Neural cell (in vitro differentiated cells): ENCODE data around the gene DUSP12. TPM values are rescaled to one million over a fixed set of nuclear protein-coding genes. Genes with fewer than 3 reads are reported as not detected.

ENCODE experiments used
- H2AFZ ChIP-seq: fragments of 200-600, 300-800 bp; sonication (generic), shearing (Covaris generic); 2 replicates; pipeline ENCODE4 v1.6.0; 2014; ENCODE audit warnings: low read depth, mild to moderate bottlenecking, antibody characterized with exemption, low read length, moderate library complexity
- H3F3A ChIP-seq: fragments of 200-600 bp; shearing (Covaris generic); 2 replicates; pipeline ENCODE4 v1.6.1; 2016; ENCODE audit warnings: mild to moderate bottlenecking, moderate library complexity, mixed read lengths, antibody characterized with exemption, low read length; ENCODE audit not compliant: insufficient read depth, poor library complexity, severe bottlenecking
- H3K27ac ChIP-seq: fragments of 200-600, 300-800 bp; sonication (generic), shearing (Covaris generic); 2 replicates; pipeline ENCODE4 v1.5.1; 2014; ENCODE audit warnings: mild to moderate bottlenecking, low read length, moderate library complexity
- H3K27me3 ChIP-seq: fragments of 300-800, 200-600 bp; sonication (generic), shearing (Covaris generic); 2 replicates; pipeline ENCODE4 v1.6.0; 2014; ENCODE audit warnings: mild to moderate bottlenecking, low read depth, low read length, moderate library complexity; ENCODE audit not compliant: insufficient read depth
- H3K36me3 ChIP-seq: fragments of 300-800, 200-600 bp; sonication (generic), shearing (Covaris generic); 2 replicates; pipeline ENCODE4 v1.5.1; 2014; ENCODE audit warnings: mild to moderate bottlenecking, antibody characterized with exemption, low read length, moderate library complexity; ENCODE audit not compliant: insufficient read depth
- H3K4me2 ChIP-seq: fragments of 300-800, 200-600 bp; sonication (generic), shearing (Covaris generic); 2 replicates; pipeline ENCODE4 v1.6.0; 2014; ENCODE audit warnings: mild to moderate bottlenecking, low read length
- H3K4me3 ChIP-seq: fragments of 300-800, 200-600 bp; sonication (generic), shearing (Covaris generic); 2 replicates; pipeline ENCODE4 v1.5.1; 2014; ENCODE audit warnings: mild to moderate bottlenecking, low read length, moderate library complexity
- H3K79me2 ChIP-seq: fragments of 200-600 bp; shearing (Covaris generic); replicated peaks from 2 replicates; pipeline ENCODE4 v1.6.0; 2014; ENCODE audit warnings: mild to moderate bottlenecking, low read length, moderate library complexity; ENCODE audit not compliant: insufficient read depth
- H3K9ac ChIP-seq: fragments of 300-800, 200-600 bp; sonication (generic), shearing (Covaris generic); 2 replicates; pipeline ENCODE4 v1.6.1; 2016; ENCODE audit warnings: mild to moderate bottlenecking, low read length, mixed read lengths
- H3K9me2 ChIP-seq: fragments of 200-600 bp; shearing (Covaris generic); 2 replicates; pipeline ENCODE4 v1.6.1; 2016; ENCODE audit warnings: mild to moderate bottlenecking, low read length, mixed read lengths; ENCODE audit not compliant: insufficient read depth
- H3K9me3 ChIP-seq: fragments of 200-600, 300-800 bp; sonication (generic), shearing (Covaris generic); 2 replicates; pipeline ENCODE4 v1.6.1; 2016; ENCODE audit warnings: mild to moderate bottlenecking, mixed run types, low read length, moderate library complexity, mixed read lengths
- H4K20me1 ChIP-seq: fragments of 200-600 bp; shearing (Covaris generic); 2 replicates; pipeline ENCODE4 v1.6.1; 2016; ENCODE audit warnings: mild to moderate bottlenecking, mixed run types; ENCODE audit not compliant: insufficient read depth
- EP300 ChIP-seq: fragments of 450-650 bp; conservative IDR thresholded peaks from 2 replicates; pipeline ENCODE4 v1.6.1; 2014; ENCODE audit warnings: antibody characterized with exemption, mild to moderate bottlenecking, moderate library complexity; ENCODE audit not compliant: poor library complexity, severe bottlenecking
- EZH2 ChIP-seq: fragments of 200-600, 300-800 bp; shearing (Covaris generic), sonication (generic); IDR thresholded peaks from 2 replicates; pipeline ENCODE4 v1.6.1; 2014; ENCODE audit warnings: antibody characterized with exemption, low read length, borderline replicate concordance, mild to moderate bottlenecking; ENCODE audit not compliant: insufficient read depth, poor library complexity, severe bottlenecking
- MXI1 ChIP-seq: fragments of 450-650 bp; conservative IDR thresholded peaks from 2 replicates; pipeline ENCODE4 v1.6.1; 2014; ENCODE audit warnings: antibody characterized with exemption, mild to moderate bottlenecking; ENCODE audit not compliant: poor library complexity, severe bottlenecking
- POLR2AphosphoS5 ChIP-seq: IDR thresholded peaks from 2 replicates; pipeline ENCODE4 v1.6.1; 2012
- RAD21 ChIP-seq: fragments of 450-650 bp; conservative IDR thresholded peaks from 2 replicates; pipeline ENCODE4 v1.6.1; 2014; ENCODE audit warnings: antibody characterized with exemption, mild to moderate bottlenecking, moderate library complexity
- SMC3 ChIP-seq: fragments of 450-650 bp; conservative IDR thresholded peaks from 2 replicates; pipeline ENCODE4 v1.6.1; 2014; ENCODE audit warnings: antibody characterized with exemption, mild to moderate bottlenecking, moderate library complexity; ENCODE audit not compliant: poor library complexity
- TAF1 ChIP-seq: IDR thresholded peaks from 2 replicates; pipeline ENCODE4 v1.6.1; 2012; ENCODE audit warnings: low read depth
- polyA plus RNA-seq: library from polyadenylated mRNA; depleted of rRNA; stranded (reverse); fragments of >200 nt; gene quantifications from 2 replicates; pipeline ENCODE4 v1.2.3, GENCODE V29; 2014
- TF ChIP-seq, protein P1 (sequence below): fragments of 450-650 bp; IDR thresholded peaks from 2 replicates; pipeline ENCODE4 v1.5.1; 2014; ENCODE audit warnings: antibody characterized with exemption, mild to moderate bottlenecking, moderate library complexity; ENCODE audit not compliant: poor library complexity, severe bottlenecking
- TF ChIP-seq, protein P2 (sequence below): IDR thresholded peaks from 2 replicates; pipeline ENCODE4 v1.6.1; 2012; ENCODE audit warnings: borderline replicate concordance

Gene DUSP12
- polyA plus RNA-seq, 1 donor from 2014 or later: 209 TPM

DNA sequence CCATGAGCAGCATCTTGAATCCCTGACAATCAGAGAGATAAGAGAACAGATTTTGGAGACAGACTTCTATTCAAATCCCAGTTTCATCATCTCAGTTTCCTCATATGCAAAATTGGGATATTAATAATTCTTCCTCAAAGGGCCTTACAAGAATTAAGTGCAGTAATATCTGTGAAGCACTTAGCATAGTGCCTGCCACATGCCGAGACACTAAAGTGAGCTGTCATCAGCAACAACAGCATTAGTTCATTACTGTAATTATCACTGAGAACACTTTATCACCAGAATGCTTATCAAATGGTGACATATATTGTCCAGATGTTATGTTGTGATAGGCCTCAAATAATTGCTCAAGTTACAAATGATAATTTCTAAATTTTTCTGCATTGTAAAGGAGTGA lies 29.2 kb upstream of the DUSP12 start:
- H3F3A ChIP-seq: no peaks in the 10 kb centered on the region
- no peak overlapping the region for H3K4me2 ChIP-seq
- H2AFZ ChIP-seq: no peak overlapping the region
- peaks cover 11% of the 10 kb centered on the region for H3K27me3 ChIP-seq
- H3K27ac ChIP-seq: no peak overlapping the region
- H3K9ac ChIP-seq: no peak overlapping the region
- H3K9me2 ChIP-seq: no peaks in the 10 kb centered on the region
- no peaks in the 10 kb centered on the region for H4K20me1 ChIP-seq
- no peak for TF ChIP-seq SMC3
- no peak for TF ChIP-seq POLR2AphosphoS5
- no peak for TF ChIP-seq MXI1
- TF ChIP-seq RAD21: no peak
- TF ChIP-seq TAF1: no peak
- TF ChIP-seq, protein P1, sequence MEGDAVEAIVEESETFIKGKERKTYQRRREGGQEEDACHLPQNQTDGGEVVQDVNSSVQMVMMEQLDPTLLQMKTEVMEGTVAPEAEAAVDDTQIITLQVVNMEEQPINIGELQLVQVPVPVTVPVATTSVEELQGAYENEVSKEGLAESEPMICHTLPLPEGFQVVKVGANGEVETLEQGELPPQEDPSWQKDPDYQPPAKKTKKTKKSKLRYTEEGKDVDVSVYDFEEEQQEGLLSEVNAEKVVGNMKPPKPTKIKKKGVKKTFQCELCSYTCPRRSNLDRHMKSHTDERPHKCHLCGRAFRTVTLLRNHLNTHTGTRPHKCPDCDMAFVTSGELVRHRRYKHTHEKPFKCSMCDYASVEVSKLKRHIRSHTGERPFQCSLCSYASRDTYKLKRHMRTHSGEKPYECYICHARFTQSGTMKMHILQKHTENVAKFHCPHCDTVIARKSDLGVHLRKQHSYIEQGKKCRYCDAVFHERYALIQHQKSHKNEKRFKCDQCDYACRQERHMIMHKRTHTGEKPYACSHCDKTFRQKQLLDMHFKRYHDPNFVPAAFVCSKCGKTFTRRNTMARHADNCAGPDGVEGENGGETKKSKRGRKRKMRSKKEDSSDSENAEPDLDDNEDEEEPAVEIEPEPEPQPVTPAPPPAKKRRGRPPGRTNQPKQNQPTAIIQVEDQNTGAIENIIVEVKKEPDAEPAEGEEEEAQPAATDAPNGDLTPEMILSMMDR: no peak
- TF ChIP-seq, protein P2, sequence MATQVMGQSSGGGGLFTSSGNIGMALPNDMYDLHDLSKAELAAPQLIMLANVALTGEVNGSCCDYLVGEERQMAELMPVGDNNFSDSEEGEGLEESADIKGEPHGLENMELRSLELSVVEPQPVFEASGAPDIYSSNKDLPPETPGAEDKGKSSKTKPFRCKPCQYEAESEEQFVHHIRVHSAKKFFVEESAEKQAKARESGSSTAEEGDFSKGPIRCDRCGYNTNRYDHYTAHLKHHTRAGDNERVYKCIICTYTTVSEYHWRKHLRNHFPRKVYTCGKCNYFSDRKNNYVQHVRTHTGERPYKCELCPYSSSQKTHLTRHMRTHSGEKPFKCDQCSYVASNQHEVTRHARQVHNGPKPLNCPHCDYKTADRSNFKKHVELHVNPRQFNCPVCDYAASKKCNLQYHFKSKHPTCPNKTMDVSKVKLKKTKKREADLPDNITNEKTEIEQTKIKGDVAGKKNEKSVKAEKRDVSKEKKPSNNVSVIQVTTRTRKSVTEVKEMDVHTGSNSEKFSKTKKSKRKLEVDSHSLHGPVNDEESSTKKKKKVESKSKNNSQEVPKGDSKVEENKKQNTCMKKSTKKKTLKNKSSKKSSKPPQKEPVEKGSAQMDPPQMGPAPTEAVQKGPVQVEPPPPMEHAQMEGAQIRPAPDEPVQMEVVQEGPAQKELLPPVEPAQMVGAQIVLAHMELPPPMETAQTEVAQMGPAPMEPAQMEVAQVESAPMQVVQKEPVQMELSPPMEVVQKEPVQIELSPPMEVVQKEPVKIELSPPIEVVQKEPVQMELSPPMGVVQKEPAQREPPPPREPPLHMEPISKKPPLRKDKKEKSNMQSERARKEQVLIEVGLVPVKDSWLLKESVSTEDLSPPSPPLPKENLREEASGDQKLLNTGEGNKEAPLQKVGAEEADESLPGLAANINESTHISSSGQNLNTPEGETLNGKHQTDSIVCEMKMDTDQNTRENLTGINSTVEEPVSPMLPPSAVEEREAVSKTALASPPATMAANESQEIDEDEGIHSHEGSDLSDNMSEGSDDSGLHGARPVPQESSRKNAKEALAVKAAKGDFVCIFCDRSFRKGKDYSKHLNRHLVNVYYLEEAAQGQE: no peak
- no peak for TF ChIP-seq EP300
- no peak for TF ChIP-seq EZH2
- H3K9me3 ChIP-seq: no peaks in the 10 kb centered on the region
- no peak overlapping the region for H3K4me3 ChIP-seq
- H3K36me3 ChIP-seq: no peaks in the 10 kb centered on the region
- H3K79me2 ChIP-seq: no peaks in the 10 kb centered on the region

DNA sequence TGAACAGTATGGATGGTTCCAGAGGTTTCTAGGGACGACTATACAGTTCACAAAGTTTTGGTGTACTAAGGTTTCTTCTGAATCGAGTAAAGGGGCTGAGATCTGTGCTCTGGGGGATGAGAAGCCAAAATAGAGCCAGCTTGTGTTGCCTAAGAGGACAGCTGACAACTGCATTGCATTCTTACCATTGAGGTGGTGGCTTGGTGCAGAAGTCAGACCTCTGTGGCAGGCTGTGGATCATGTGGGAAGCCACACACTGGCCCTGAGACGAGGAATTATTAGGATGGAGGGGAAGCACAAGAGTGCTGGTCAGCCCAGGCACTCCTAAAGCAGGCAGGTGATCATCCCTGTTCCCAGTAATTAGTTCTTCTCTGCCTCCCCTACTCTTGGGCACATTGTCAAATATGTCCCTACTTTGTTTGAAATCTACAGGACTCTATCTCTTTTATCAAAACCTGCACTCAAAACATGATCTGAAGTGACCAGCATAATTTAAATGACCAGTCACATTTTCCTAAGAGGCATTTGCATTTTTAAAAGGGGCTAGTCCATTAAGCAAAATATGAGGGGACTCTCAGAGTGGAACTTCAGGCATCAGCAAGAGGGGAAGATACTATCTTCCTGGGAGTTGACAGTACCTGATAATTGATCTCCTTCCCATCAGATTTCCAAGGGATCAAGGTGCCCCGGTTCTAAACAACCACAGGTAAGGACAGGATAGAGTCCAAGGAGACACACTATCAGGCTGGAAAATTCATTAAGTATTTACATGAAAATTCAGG lies 28.4 kb upstream of the DUSP12 start, which contains the start of gene FCRLB:
TSS of gene FCRLB (plus strand) at position 589 of the 782 bp plus-strand sequence. CDS start 1,129 bp downstream, outside the sequence.
- Histone ChIP-seq H3K79me2 (no peaks in the 10 kb centered on the region), H4K20me1 (no peaks in the 10 kb centered on the region), H3K36me3 (no peaks in the 10 kb centered on the region), H2AFZ (no peak within 1 kb of the TSS), H3K9me2 (no peaks in the 10 kb centered on the region), H3K4me2 (no peak within 1 kb of the TSS), H3F3A (no peaks in the 10 kb centered on the region), H3K9ac (no peak within 1 kb of the TSS), H3K27ac (no peak within 1 kb of the TSS), H3K27me3 (peaks cover 11% of the 10 kb centered on the region), H3K9me3 (no peaks in the 10 kb centered on the region), H3K4me3 (no peak within 1 kb of the TSS)
- TF ChIP-seq RAD21: no peak
- no peak for TF ChIP-seq MXI1
- TF ChIP-seq, protein P1: no peak
- TF ChIP-seq SMC3: no peak
- no peak for TF ChIP-seq EZH2
- TF ChIP-seq POLR2AphosphoS5: no peak
- TF ChIP-seq, protein P2: no peak
- no peak for TF ChIP-seq EP300
- TF ChIP-seq TAF1: no peak
